Keratinocyte (primary cell): ENCODE data around the gene PRPF38A. TPM values are rescaled to one million over a fixed set of nuclear protein-coding genes. Genes with fewer than 3 reads are reported as not detected.

Source experiments
- DNase-seq: peaks from one replicate; pipeline ENCODE4 v3.0.0-alpha.2; 2011; ENCODE audit warnings: low read depth, missing footprints, low spot score
- FAIRE-seq: peaks from 2 replicates; lab custom pipeline; 2011; peaks lifted over from hg19 to GRCh38; lab: Jason Lieb, UNC
- H2AFZ ChIP-seq: 2 replicates; pipeline ENCODE4 v1.6.0; 2012; ENCODE audit warnings: low read length, control low read depth, inconsistent platforms; ENCODE audit not compliant: control insufficient read depth
- H3K27ac ChIP-seq: 2 replicates; pipeline ENCODE4 v1.5.1; 2011; ENCODE audit warnings: low read length; ENCODE audit not compliant: control insufficient read depth, insufficient read depth
- H3K27me3 ChIP-seq: 3 replicates; pipeline ENCODE4 v1.6.0; 2011; ENCODE audit warnings: low read length; ENCODE audit not compliant: control insufficient read depth, insufficient read depth; ENCODE audit errors: extremely low read depth
- H3K36me3 ChIP-seq, 2 experiments: 2 replicates in 1 of 2; 3 replicates in 1 of 2; pipeline ENCODE4 v1.5.1; 2011; ENCODE audit warnings: low read length in 2 of 2, mild to moderate bottlenecking in 1 of 2; ENCODE audit not compliant: control insufficient read depth in 2 of 2, insufficient read depth in 2 of 2; ENCODE audit errors: extremely low read depth in 1 of 2
- H3K4me1 ChIP-seq: 3 replicates; pipeline ENCODE4 v1.5.1; 2011; ENCODE audit warnings: low read length; ENCODE audit not compliant: control insufficient read depth, insufficient read depth; ENCODE audit errors: extremely low read depth
- H3K4me2 ChIP-seq: 3 replicates; pipeline ENCODE4 v1.6.0; 2011; ENCODE audit warnings: low read depth, low read length; ENCODE audit not compliant: control insufficient read depth, insufficient read depth; ENCODE audit errors: extremely low read depth
- H3K4me3 ChIP-seq, 3 experiments: fragments of 200-600 bp in 1 of 3; sonication (generic) in 1 of 3; 2 replicates in 2 of 3; 3 replicates in 1 of 3; pipeline ENCODE4 v1.5.1; 2011 to 2016; ENCODE audit warnings: low read length in 3 of 3, mild to moderate bottlenecking in 3 of 3, control low read depth in 2 of 3, inconsistent platforms in 1 of 3, low read depth in 1 of 3, mixed read lengths in 1 of 3, mixed run types in 1 of 3, moderate library complexity in 1 of 3; ENCODE audit not compliant: control insufficient read depth in 2 of 3, insufficient read depth in 2 of 3; ENCODE audit errors: extremely low read depth in 1 of 3
- H3K79me2 ChIP-seq: 2 replicates; pipeline ENCODE4 v1.6.0; 2012; ENCODE audit warnings: low read length; ENCODE audit not compliant: control insufficient read depth, insufficient read depth
- H3K9ac ChIP-seq: 3 replicates; pipeline ENCODE4 v1.6.0; 2011; ENCODE audit warnings: low read length; ENCODE audit not compliant: control insufficient read depth, insufficient read depth; ENCODE audit errors: extremely low read depth
- H3K9me1 ChIP-seq: 3 replicates; pipeline ENCODE4 v1.6.0; 2011; ENCODE audit warnings: low read length; ENCODE audit not compliant: control insufficient read depth, insufficient read depth; ENCODE audit errors: extremely low read depth
- H3K9me3 ChIP-seq: 2 replicates; pipeline ENCODE4 v1.5.1; 2012; ENCODE audit warnings: low read depth, low read length; ENCODE audit not compliant: control insufficient read depth
- H4K20me1 ChIP-seq: 3 replicates; pipeline ENCODE4 v1.6.0; 2011; ENCODE audit warnings: low read length; ENCODE audit not compliant: control insufficient read depth, insufficient read depth; ENCODE audit errors: extremely low read depth
- EZH2 ChIP-seq: IDR thresholded peaks from one replicate; pipeline ENCODE4 v1.6.1; 2012; ENCODE audit warnings: inconsistent platforms, mild to moderate bottlenecking, low read length, moderate library complexity
- dilution Hi-C: fragments of 300-500 bp; cut with MboI; formaldehyde crosslinking; loops from one replicate; pipeline ENCODE4 v1.7.0; 2020; ENCODE audit warnings: low sequenced_read_pairs; ENCODE audit not compliant: extremely low pct_ligation_motif_present
- polyA plus RNA-seq, 5 experiments: library from polyadenylated mRNA; depleted of rRNA in 3 of 5; stranded (reverse) in 3 of 5; stranded (forward) in 1 of 5; unstranded in 1 of 5; fragments of >200 nt; gene quantifications; 1 replicate in 1 of 5; 2 replicates in 3 of 5; 3 replicates in 1 of 5; pipeline versions ENCODE4 v1.2.1 to v1.2.3, GENCODE V29; 2011 to 2012; ENCODE audit warnings: missing spikeins in 2 of 5, low read depth in 1 of 5, low replicate concordance in 1 of 5
- TF ChIP-seq, protein P1 (sequence below), 3 experiments: IDR thresholded peaks in 1 of 3; conservative IDR thresholded peaks in 1 of 3; optimal IDR thresholded peaks in 1 of 3; 2 replicates in 2 of 3; 3 replicates in 1 of 3; pipeline versions ENCODE3 to v1.5.1; 2011; ENCODE audit warnings: low read length in 3 of 3, mild to moderate bottlenecking in 3 of 3, moderate library complexity in 2 of 3, control low read depth in 1 of 3, inconsistent platforms in 1 of 3; ENCODE audit not compliant: insufficient read depth in 2 of 3; ENCODE audit errors: extremely low read depth in 1 of 3

Gene PRPF38A
- polyA plus RNA-seq, 1 donor (not counting 4 experiments of a cell fraction or from before 2014, with no cell fraction given) = 29.5 TPM

DNA sequence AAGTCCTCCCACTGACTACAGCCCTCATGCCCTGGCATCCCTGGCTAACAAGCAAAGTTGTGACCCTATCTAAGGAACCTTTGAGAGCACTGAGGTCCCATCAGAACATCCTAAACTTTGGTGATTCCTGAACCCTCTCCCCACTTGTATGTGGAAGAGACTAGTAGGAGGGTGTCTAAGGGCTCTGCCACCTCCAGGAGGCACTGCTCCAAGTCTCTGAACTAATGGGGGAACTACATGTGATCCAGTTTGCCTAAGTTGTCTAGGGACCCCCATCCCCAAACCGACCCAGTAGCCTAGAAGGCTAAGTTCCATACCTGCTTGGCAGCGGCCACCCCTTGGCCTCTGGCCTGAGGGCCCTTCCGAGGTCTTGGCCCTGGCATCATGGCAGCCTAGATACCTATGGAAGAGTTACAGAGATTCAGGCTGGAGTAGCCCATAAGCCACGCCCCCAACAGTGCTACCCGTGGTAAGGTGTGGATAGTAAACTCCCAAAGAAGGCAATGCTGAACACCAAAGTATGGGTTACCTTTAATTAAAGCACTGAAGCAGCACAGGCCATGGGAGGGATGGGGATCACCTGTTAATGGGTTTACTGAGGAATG, 40.1 kb upstream of the PRPF38A start:
- H3K9me1 ChIP-seq = peaks cover 2% of the 10 kb centered on the region
- peak overlapping the region in 2 of 3 experiments; percentile 96 for H3K4me3 ChIP-seq
- dilution Hi-C loops = no loop called here
- peaks cover 24 to 26% of the 10 kb centered on the region in 2 experiments for H3K36me3 ChIP-seq
- no peak for DNase-seq
- peaks cover 27% of the 10 kb centered on the region for H3K4me1 ChIP-seq
- peak overlapping the region; percentile 95 for H3K27ac ChIP-seq
- H3K9me3 ChIP-seq = no peaks in the 10 kb centered on the region
- peaks cover 20% of the 10 kb centered on the region for H3K79me2 ChIP-seq
- no peaks in the 10 kb centered on the region for H4K20me1 ChIP-seq
- no peak for FAIRE-seq
- peak overlapping the region; percentile 93 for H3K4me2 ChIP-seq
- H2AFZ ChIP-seq = no peak overlapping the region
- TF ChIP-seq EZH2 = no peak
- TF ChIP-seq, protein P1, sequence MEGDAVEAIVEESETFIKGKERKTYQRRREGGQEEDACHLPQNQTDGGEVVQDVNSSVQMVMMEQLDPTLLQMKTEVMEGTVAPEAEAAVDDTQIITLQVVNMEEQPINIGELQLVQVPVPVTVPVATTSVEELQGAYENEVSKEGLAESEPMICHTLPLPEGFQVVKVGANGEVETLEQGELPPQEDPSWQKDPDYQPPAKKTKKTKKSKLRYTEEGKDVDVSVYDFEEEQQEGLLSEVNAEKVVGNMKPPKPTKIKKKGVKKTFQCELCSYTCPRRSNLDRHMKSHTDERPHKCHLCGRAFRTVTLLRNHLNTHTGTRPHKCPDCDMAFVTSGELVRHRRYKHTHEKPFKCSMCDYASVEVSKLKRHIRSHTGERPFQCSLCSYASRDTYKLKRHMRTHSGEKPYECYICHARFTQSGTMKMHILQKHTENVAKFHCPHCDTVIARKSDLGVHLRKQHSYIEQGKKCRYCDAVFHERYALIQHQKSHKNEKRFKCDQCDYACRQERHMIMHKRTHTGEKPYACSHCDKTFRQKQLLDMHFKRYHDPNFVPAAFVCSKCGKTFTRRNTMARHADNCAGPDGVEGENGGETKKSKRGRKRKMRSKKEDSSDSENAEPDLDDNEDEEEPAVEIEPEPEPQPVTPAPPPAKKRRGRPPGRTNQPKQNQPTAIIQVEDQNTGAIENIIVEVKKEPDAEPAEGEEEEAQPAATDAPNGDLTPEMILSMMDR (optimal IDR thresholded peaks at IDR 0.05 in 1 of 3, IDR thresholded peaks at IDR 0.05 in 1 of 3, conservative IDR thresholded peaks at IDR 0.05 in 1 of 3; ENCODE audit: extremely low read depth in 1 of 3, insufficient read depth in 2 of 3, low read length in 3 of 3) = no peak
- no peak overlapping the region for H3K9ac ChIP-seq
- no peaks in the 10 kb centered on the region for H3K27me3 ChIP-seq

DNA sequence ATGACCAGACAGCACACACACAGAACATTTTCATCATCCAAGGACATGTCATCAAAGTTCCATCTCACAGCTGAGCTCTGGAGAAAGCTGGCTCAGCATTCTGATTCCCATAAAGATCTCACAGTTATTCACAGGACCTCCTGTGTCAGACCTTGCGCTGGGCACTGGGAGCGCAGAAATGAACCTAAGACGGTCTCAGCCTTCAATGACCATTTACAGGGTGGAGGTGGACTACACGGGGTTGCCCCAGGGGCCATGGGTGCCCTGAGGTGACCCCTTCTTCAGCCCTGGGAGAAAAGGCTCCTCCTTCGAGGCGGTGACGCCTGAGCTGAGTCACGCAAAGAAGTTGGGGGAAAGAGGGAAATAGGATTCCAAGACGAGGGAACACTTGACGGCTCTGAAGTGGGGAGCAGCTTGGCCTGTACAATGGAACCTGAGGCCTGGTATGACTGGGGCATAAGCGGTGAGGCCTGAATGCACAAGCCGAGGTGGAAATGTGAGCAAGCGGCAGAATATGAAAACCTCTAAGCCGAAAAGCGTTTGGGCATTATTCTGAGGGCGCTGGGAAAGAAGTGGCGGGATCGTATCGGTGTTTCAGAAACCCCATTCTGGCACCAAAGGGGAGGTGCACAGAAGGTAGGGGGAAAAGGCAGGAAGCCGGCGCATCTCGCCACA, 39.2 kb upstream of the PRPF38A start:
- H3K4me2 ChIP-seq = peak overlapping the region; percentile 93
- DNase-seq (no peak), FAIRE-seq (peak; percentile 93)
- H3K36me3 ChIP-seq = peaks cover 17 to 21% of the 10 kb centered on the region in 2 experiments
- peaks cover 29% of the 10 kb centered on the region for H3K4me1 ChIP-seq
- peak overlapping the region; percentile 95 for H3K9ac ChIP-seq
- H4K20me1 ChIP-seq = no peaks in the 10 kb centered on the region
- H3K9me3 ChIP-seq = no peaks in the 10 kb centered on the region
- peaks cover 2% of the 10 kb centered on the region for H3K9me1 ChIP-seq
- H3K27ac ChIP-seq = peak overlapping the region; percentile 95
- H3K27me3 ChIP-seq = no peaks in the 10 kb centered on the region
- TF ChIP-seq, protein P1 (optimal IDR thresholded peaks at IDR 0.05 in 1 of 3, IDR thresholded peaks at IDR 0.05 in 1 of 3, conservative IDR thresholded peaks at IDR 0.05 in 1 of 3; ENCODE audit: extremely low read depth in 1 of 3, insufficient read depth in 2 of 3, low read length in 3 of 3) = no peak
- no peak for TF ChIP-seq EZH2
- H2AFZ ChIP-seq = peak overlapping the region; percentile 80
- peaks cover 20% of the 10 kb centered on the region for H3K79me2 ChIP-seq
- peak overlapping the region; percentile 78 to 96 (median 96) for H3K4me3 ChIP-seq
- dilution Hi-C loops = no loop called here
